NCI-H2107 treated with DMSO at 0.1 percent for 48 hours (cell line): ENCODE results near the gene AKNA.

ENCODE experiments used
- DNase-seq: peaks from one replicate; lab custom pipeline; 2025; ENCODE audit not compliant: unreplicated experiment; lab: John Stamatoyannopoulos, UW

The AKNA gene, protein sequence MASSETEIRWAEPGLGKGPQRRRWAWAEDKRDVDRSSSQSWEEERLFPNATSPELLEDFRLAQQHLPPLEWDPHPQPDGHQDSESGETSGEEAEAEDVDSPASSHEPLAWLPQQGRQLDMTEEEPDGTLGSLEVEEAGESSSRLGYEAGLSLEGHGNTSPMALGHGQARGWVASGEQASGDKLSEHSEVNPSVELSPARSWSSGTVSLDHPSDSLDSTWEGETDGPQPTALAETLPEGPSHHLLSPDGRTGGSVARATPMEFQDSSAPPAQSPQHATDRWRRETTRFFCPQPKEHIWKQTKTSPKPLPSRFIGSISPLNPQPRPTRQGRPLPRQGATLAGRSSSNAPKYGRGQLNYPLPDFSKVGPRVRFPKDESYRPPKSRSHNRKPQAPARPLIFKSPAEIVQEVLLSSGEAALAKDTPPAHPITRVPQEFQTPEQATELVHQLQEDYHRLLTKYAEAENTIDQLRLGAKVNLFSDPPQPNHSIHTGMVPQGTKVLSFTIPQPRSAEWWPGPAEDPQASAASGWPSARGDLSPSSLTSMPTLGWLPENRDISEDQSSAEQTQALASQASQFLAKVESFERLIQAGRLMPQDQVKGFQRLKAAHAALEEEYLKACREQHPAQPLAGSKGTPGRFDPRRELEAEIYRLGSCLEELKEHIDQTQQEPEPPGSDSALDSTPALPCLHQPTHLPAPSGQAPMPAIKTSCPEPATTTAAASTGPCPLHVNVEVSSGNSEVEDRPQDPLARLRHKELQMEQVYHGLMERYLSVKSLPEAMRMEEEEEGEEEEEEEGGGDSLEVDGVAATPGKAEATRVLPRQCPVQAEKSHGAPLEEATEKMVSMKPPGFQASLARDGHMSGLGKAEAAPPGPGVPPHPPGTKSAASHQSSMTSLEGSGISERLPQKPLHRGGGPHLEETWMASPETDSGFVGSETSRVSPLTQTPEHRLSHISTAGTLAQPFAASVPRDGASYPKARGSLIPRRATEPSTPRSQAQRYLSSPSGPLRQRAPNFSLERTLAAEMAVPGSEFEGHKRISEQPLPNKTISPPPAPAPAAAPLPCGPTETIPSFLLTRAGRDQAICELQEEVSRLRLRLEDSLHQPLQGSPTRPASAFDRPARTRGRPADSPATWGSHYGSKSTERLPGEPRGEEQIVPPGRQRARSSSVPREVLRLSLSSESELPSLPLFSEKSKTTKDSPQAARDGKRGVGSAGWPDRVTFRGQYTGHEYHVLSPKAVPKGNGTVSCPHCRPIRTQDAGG (N-terminal part only)

GRCh38 chr9:114387680-114388356 is at the start of gene AKNA:
Gene AKNA (minus strand): TSS chr9:114387982. CDS start chr9:114381333, 6,649 bp downstream.
- DNase-seq = no peak

- DNase-seq = no peak
Measured at GRCh38 chr9:114437401-114437893, 49.7 kb upstream of the AKNA start.

DNA sequence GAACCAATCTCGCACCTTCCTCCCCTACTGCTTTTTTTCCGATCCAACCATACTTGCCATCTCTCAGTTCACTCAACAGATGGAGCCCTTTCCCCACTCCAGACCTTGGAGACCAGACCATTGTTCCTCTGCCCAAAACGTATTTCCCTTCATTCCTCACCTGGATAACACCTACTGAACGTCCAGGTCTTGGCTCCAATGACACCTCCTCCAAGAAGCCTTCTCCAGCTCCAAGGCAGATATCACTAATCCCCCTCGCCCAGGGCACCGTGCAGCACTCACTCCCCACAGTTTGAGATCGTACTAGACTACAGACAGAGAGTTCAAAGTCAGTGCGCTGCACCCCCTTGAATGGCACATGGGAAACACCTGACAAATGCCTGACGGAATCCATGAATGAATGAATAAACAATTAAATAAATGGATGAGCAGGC is 47.1 kb upstream of the AKNA start:
- peak; percentile 47 for DNase-seq

DNA sequence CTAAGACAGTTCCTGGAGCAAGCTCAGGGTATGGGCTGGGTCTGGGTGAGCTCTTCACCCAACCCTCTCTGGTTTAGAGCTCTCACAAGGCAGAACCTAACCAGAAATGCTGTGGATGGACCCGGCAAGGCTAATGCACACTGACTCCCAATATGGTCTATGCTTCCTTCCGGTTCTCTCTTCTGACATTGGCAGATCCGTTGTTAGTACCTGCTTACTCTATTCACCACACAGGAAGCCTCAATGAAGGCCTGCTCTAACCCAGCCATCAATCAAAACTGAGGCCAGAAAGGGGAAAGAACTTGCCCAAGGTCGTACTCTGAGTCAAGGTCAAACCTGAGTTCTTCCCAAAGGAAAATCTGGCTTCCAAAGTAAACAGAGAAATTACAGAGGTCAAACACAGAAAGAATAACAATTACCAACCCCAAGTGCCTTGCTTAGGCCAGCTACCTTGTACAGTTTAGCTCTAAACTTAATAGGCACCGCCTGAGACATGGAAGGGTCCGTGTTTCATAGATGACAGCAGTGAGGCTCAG is 46.0 kb upstream of the AKNA start:
- no peak for DNase-seq

DNA sequence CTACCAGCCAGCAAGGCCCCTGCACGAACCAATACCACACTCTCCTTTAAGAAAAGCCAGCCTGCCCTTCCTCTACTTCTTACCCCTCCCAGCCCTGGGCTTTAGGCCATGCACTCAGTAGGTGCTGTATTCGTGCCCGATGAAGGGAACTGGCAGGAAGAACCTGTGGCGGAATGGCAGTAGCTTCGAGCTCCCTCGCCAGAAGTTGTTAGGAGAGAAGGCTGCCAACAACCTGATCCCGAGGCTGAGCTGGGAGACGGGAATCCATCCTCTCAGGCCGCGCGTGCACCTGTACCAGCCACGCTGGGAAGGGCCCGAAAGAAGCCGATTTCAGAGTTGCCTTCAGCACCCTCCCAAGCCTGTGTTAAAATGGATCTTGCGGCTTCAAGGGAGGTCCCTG is 45.3 kb upstream of the AKNA start:
- DNase-seq = no peak

DNA sequence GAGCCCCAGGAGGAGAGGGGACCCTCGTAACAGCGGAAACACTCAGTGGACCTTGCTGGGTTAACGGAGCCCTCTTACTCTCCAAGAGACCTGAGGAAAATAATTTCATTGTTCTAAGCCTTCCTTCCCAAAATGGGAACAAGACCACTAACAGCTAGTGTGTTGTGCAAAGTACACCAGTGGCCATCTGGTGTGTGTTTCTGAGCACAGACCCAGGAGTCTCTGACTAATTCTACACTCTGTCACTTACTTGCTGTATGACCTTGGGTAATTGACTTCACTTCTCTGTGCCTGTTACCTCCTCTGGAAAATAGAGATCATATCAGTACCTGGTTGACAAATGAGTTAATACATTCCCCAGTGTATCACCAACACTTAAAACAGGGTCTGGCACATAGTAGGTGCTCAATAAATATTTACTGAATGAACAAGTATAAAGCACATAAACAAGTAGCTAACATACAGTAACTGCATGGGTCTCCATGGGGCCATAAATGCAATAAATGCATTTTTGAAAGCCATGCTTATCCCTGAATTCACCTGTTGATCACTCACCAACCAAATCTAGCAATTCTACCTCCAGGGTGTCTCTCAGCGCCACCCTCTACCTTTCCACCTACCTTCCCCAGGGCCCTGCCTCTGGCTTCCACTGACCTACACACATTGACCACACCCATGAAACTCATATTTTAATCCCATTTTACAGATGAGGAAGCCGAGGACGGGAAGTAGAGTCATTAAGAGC is 44.7 kb upstream of the AKNA start:
- DNase-seq = no peak

DNA sequence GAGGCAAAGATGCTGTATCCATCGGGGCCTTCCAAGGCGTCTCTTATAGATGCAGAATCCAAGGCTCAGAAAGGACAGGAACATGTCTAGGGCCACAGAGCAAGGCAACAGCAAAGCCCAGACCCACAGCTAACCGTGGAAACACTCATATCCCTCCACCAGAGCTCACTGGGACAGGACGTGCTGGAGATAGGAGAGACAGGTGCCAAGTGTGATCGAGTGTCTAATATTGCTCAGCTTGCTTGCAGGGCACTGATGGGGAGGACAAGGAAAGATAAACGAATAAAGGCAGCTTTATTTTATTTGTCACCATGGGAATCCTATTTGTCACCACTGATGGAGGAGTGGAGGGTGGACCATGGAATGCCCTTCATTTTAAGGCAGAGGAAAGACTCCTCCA is 44.0 kb upstream of the AKNA start:
- no peak for DNase-seq

DNA sequence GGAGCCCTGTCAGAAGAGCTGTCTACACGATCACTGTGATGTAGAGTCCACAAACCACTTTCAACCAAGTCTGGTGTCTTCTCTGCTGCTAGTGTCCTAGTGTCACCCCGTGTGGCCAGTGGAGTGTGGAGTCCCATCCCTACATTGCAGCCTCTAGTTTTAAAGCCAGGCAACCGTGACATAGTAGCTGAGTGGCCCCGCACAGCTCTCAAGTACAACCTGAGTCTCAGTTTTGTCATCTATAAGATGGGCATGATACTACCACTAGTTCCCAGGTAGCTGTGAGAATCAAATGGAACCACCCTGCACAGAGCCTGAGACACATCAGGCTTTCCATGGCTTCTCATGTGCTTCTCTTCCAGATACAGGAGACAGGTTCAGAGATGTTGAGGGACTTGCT is 43.2 kb upstream of the AKNA start:
- no peak for DNase-seq

DNA sequence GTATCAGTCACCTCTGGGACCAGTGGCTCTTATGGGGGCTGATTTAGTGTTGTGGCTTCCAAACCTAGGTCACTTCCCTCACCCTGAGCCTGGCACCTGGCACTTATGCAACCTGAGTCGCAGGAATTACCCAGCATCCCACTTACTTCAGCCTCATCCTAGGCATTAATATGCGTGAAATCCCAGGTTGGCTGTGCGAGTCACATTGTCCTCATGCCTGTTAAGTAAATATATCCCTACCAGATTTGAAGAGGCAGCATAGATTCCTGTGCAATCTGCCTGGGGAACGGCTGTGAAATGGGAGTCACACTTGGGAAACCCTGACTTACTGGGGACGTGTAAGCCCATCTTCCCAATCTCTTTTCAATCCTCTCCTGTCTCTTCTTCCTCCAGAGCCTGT is 42.7 kb upstream of the AKNA start:
- DNase-seq = peak; percentile 85

DNA sequence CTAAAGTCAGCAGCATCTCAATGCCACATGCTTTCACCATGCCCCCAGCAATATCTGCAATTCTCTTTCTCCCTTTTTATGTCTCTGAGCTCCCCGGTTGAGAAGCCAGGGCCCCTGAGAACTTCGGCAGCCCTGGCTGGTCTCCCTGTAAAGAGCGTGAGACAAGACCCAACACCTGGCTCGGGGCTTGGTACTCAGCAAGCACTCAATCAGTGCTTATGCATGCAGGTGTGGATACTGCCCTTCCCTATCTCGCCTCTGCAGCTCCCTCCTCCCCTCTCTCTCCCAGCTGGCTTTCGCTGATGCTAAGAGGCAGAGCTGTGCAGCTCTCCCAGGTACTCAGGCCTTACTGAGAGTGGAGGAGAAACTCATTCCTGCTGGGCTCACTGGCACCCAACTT is 41.7 kb upstream of the AKNA start:
- DNase-seq = no peak

- DNase-seq = no peak
Measured at GRCh38 chr9:114428466-114428865, 40.7 kb upstream of the AKNA start.

GRCh38 chr9:114427644-114428043 is 39.9 kb upstream of the AKNA start:
- no peak for DNase-seq

- DNase-seq = no peak
Measured at GRCh38 chr9:114426046-114426948, 38.5 kb upstream of the AKNA start.

- DNase-seq = no peak
Measured at GRCh38 chr9:114425126-114425525, 37.3 kb upstream of the AKNA start.

- no peak for DNase-seq
Measured at GRCh38 chr9:114424126-114424525, 36.3 kb upstream of the AKNA start.

DNA sequence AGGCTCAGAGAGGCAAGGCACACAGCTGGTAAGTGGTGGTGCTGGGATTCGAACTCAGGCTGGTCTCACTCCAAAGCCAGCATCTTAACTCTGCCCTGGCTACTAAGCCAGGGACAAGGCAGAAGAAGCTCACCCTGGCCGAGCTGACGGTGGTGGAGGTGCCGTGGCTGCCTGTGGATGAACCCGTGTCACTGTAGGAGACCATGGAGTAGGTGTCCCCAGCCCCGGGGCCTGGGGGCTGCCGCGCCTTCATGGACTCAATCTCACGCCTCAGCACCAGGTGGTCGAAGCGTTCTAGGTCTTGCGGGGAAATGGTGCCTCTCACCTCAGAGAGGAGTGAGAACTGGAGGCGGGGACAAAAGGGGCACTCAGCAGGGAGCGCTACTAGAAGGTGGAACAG is 35.4 kb upstream of the AKNA start:
- DNase-seq = no peak

- DNase-seq = no peak
Measured at GRCh38 chr9:114421147-114421546, 33.4 kb upstream of the AKNA start.

- no peak for DNase-seq
Measured at GRCh38 chr9:114419796-114420195, 32.0 kb upstream of the AKNA start.

- no peak for DNase-seq
Measured at GRCh38 chr9:114418053-114418452, 30.3 kb upstream of the AKNA start.
